Keratinocyte (primary cell): ENCODE results near the gene C1QTNF3. TPM values are rescaled to one million over a fixed set of nuclear protein-coding genes. Genes with fewer than 3 reads are reported as not detected.

ENCODE experiments used
- DNase-seq: peaks from one replicate; pipeline ENCODE4 v3.0.0-alpha.2; 2011; ENCODE audit warnings: low read depth, missing footprints, low spot score
- FAIRE-seq: peaks from 2 replicates; lab custom pipeline; 2011; peaks lifted over from hg19 to GRCh38; lab: Jason Lieb, UNC
- H2AFZ ChIP-seq: 2 replicates; pipeline ENCODE4 v1.6.0; 2012; ENCODE audit warnings: low read length, control low read depth, inconsistent platforms; ENCODE audit not compliant: control insufficient read depth
- H3K27ac ChIP-seq: 2 replicates; pipeline ENCODE4 v1.5.1; 2011; ENCODE audit warnings: low read length; ENCODE audit not compliant: control insufficient read depth, insufficient read depth
- H3K27me3 ChIP-seq: 3 replicates; pipeline ENCODE4 v1.6.0; 2011; ENCODE audit warnings: low read length; ENCODE audit not compliant: control insufficient read depth, insufficient read depth; ENCODE audit errors: extremely low read depth
- H3K36me3 ChIP-seq, 2 experiments: 2 replicates in 1 of 2; 3 replicates in 1 of 2; pipeline ENCODE4 v1.5.1; 2011; ENCODE audit warnings: low read length in 2 of 2, mild to moderate bottlenecking in 1 of 2; ENCODE audit not compliant: control insufficient read depth in 2 of 2, insufficient read depth in 2 of 2; ENCODE audit errors: extremely low read depth in 1 of 2
- H3K4me1 ChIP-seq: 3 replicates; pipeline ENCODE4 v1.5.1; 2011; ENCODE audit warnings: low read length; ENCODE audit not compliant: control insufficient read depth, insufficient read depth; ENCODE audit errors: extremely low read depth
- H3K4me2 ChIP-seq: 3 replicates; pipeline ENCODE4 v1.6.0; 2011; ENCODE audit warnings: low read depth, low read length; ENCODE audit not compliant: control insufficient read depth, insufficient read depth; ENCODE audit errors: extremely low read depth
- H3K4me3 ChIP-seq, 3 experiments: fragments of 200-600 bp in 1 of 3; sonication (generic) in 1 of 3; 2 replicates in 2 of 3; 3 replicates in 1 of 3; pipeline ENCODE4 v1.5.1; 2011 to 2016; ENCODE audit warnings: low read length in 3 of 3, mild to moderate bottlenecking in 3 of 3, control low read depth in 2 of 3, inconsistent platforms in 1 of 3, low read depth in 1 of 3, mixed read lengths in 1 of 3, mixed run types in 1 of 3, moderate library complexity in 1 of 3; ENCODE audit not compliant: control insufficient read depth in 2 of 3, insufficient read depth in 2 of 3; ENCODE audit errors: extremely low read depth in 1 of 3
- H3K79me2 ChIP-seq: 2 replicates; pipeline ENCODE4 v1.6.0; 2012; ENCODE audit warnings: low read length; ENCODE audit not compliant: control insufficient read depth, insufficient read depth
- H3K9ac ChIP-seq: 3 replicates; pipeline ENCODE4 v1.6.0; 2011; ENCODE audit warnings: low read length; ENCODE audit not compliant: control insufficient read depth, insufficient read depth; ENCODE audit errors: extremely low read depth
- H3K9me1 ChIP-seq: 3 replicates; pipeline ENCODE4 v1.6.0; 2011; ENCODE audit warnings: low read length; ENCODE audit not compliant: control insufficient read depth, insufficient read depth; ENCODE audit errors: extremely low read depth
- H3K9me3 ChIP-seq: 2 replicates; pipeline ENCODE4 v1.5.1; 2012; ENCODE audit warnings: low read depth, low read length; ENCODE audit not compliant: control insufficient read depth
- H4K20me1 ChIP-seq: 3 replicates; pipeline ENCODE4 v1.6.0; 2011; ENCODE audit warnings: low read length; ENCODE audit not compliant: control insufficient read depth, insufficient read depth; ENCODE audit errors: extremely low read depth
- CTCF ChIP-seq, 3 experiments: IDR thresholded peaks in 1 of 3; conservative IDR thresholded peaks in 1 of 3; optimal IDR thresholded peaks in 1 of 3; 2 replicates in 2 of 3; 3 replicates in 1 of 3; pipeline versions ENCODE3 to v1.5.1; 2011; ENCODE audit warnings: low read length in 3 of 3, mild to moderate bottlenecking in 3 of 3, moderate library complexity in 2 of 3, control low read depth in 1 of 3, inconsistent platforms in 1 of 3; ENCODE audit not compliant: insufficient read depth in 2 of 3; ENCODE audit errors: extremely low read depth in 1 of 3
- EZH2 ChIP-seq: IDR thresholded peaks from one replicate; pipeline ENCODE4 v1.6.1; 2012; ENCODE audit warnings: inconsistent platforms, mild to moderate bottlenecking, low read length, moderate library complexity
- dilution Hi-C: fragments of 300-500 bp; cut with MboI; formaldehyde crosslinking; loops from one replicate; pipeline ENCODE4 v1.7.0; 2020; ENCODE audit warnings: low sequenced_read_pairs; ENCODE audit not compliant: extremely low pct_ligation_motif_present
- polyA plus RNA-seq, 5 experiments: library from polyadenylated mRNA; depleted of rRNA in 3 of 5; stranded (reverse) in 3 of 5; stranded (forward) in 1 of 5; unstranded in 1 of 5; fragments of >200 nt; gene quantifications; 1 replicate in 1 of 5; 2 replicates in 3 of 5; 3 replicates in 1 of 5; pipeline versions ENCODE4 v1.2.1 to v1.2.3, GENCODE V29; 2011 to 2012; ENCODE audit warnings: missing spikeins in 2 of 5, low read depth in 1 of 5, low replicate concordance in 1 of 5

Gene C1QTNF3
- polyA plus RNA-seq, 1 donor (not counting 4 experiments of a cell fraction or from before 2014, with no cell fraction given), result 1.0 TPM

GRCh38 chr5:34007201-34007620, 35.8 kb downstream of the C1QTNF3 start:
- peak overlapping the region; percentile 93 for H3K4me2 ChIP-seq
- TF ChIP-seq EZH2 (no peak), CTCF (optimal IDR thresholded peaks at IDR 0.05 in 1 of 3, IDR thresholded peaks at IDR 0.05 in 1 of 3, conservative IDR thresholded peaks at IDR 0.05 in 1 of 3; ENCODE audit: extremely low read depth in 1 of 3, insufficient read depth in 2 of 3, low read length in 3 of 3) (no peak)
- dilution Hi-C loops, result no loop called here
- DNase-seq, result no peak
- H3K9me1 ChIP-seq, result no peaks in the 10 kb centered on the region
- peak overlapping the region; percentile 89 for H3K9ac ChIP-seq
- H2AFZ ChIP-seq, result peak overlapping the region; percentile 93
- peak overlapping the region; percentile 89 for H3K27ac ChIP-seq
- peak overlapping the region; percentile 52 to 98 (median 95) for H3K4me3 ChIP-seq
- peaks cover 5 to 11% of the 10 kb centered on the region in 2 experiments for H3K36me3 ChIP-seq
- no peaks in the 10 kb centered on the region for H3K27me3 ChIP-seq
- peaks cover 2% of the 10 kb centered on the region for H3K79me2 ChIP-seq
- H4K20me1 ChIP-seq, result no peaks in the 10 kb centered on the region
- no peak for FAIRE-seq
- no peaks in the 10 kb centered on the region for H3K9me3 ChIP-seq
- peaks cover 26% of the 10 kb centered on the region for H3K4me1 ChIP-seq

- Histone ChIP-seq H3K27ac (no peak overlapping the region), H3K9me1 (no peaks in the 10 kb centered on the region), H3K4me1 (peaks cover 26% of the 10 kb centered on the region), H4K20me1 (no peaks in the 10 kb centered on the region), H3K9me3 (no peaks in the 10 kb centered on the region), H3K36me3 (peaks cover 5 to 11% of the 10 kb centered on the region in 2 experiments), H2AFZ (no peak overlapping the region), H3K79me2 (peaks cover 2% of the 10 kb centered on the region), H3K4me3 (no peak overlapping the region), H3K9ac (no peak overlapping the region), H3K4me2 (no peak overlapping the region), H3K27me3 (no peaks in the 10 kb centered on the region)
- dilution Hi-C loops, result no loop called here
- FAIRE-seq (no peak), DNase-seq (no peak)
- TF ChIP-seq CTCF (optimal IDR thresholded peaks at IDR 0.05 in 1 of 3, IDR thresholded peaks at IDR 0.05 in 1 of 3, conservative IDR thresholded peaks at IDR 0.05 in 1 of 3; ENCODE audit: extremely low read depth in 1 of 3, insufficient read depth in 2 of 3, low read length in 3 of 3), result no peak
- TF ChIP-seq EZH2, result no peak
Measured at GRCh38 chr5:34005681-34006080, 37.3 kb downstream of the C1QTNF3 start.
